ACC112 (cell line): ENCODE results near the gene MYBPHL.
"Not testable (repeated sequence)": the region's sequence is repeated elsewhere in the genome, so short reads cannot be mapped to it uniquely, and the experiment has no call there.

Source experiments
- H2AFZ ChIP-seq: fragments of 200-600 bp; sonication (generic); one replicate; pipeline ENCODE4 v1.6.0; 2017; ENCODE audit warnings: antibody characterized with exemption, low read length; ENCODE audit not compliant: unreplicated experiment
- H3K27ac ChIP-seq: fragments of 200-600 bp; sonication (generic); 2 replicates; pipeline ENCODE4 v1.5.1; 2014; ENCODE audit warnings: low read depth, mild to moderate bottlenecking, antibody characterized with exemption, low read length, moderate library complexity
- H3K27me3 ChIP-seq: fragments of 200-600 bp; sonication (generic); 2 replicates; pipeline ENCODE4 v1.6.1; 2014; ENCODE audit warnings: mild to moderate bottlenecking, antibody characterized with exemption, low read length, moderate library complexity, mixed read lengths; ENCODE audit not compliant: insufficient read depth
- H3K36me3 ChIP-seq: fragments of 200-600 bp; sonication (generic); 2 replicates; pipeline ENCODE4 v1.6.1; 2016; ENCODE audit warnings: mild to moderate bottlenecking, antibody characterized with exemption, low read length, moderate library complexity, mixed read lengths; ENCODE audit not compliant: insufficient read depth
- H3K4me1 ChIP-seq: fragments of 200-600 bp; sonication (generic); one replicate; pipeline ENCODE4 v1.6.1; 2016; ENCODE audit warnings: low read length, mixed read lengths; ENCODE audit not compliant: insufficient read depth, unreplicated experiment, control insufficient read depth
- H3K4me3 ChIP-seq: fragments of 200-600 bp; sonication (generic); 2 replicates; pipeline ENCODE4 v1.5.1; 2014; ENCODE audit warnings: mild to moderate bottlenecking, low read depth, low read length
- H3K79me2 ChIP-seq: fragments of 200-600 bp; sonication (generic); one replicate; pipeline ENCODE4 v1.6.0; 2016; ENCODE audit warnings: low read length; ENCODE audit not compliant: control insufficient read depth, unreplicated experiment, insufficient read depth

Gene MYBPHL

GRCh38 chr1:109294481-109294880, 12.3 kb downstream of the MYBPHL start:
- no peaks in the 10 kb centered on the region for H3K79me2 ChIP-seq
- no peak overlapping the region for H3K4me3 ChIP-seq
- no peaks in the 10 kb centered on the region for H3K36me3 ChIP-seq
- no peak overlapping the region for H2AFZ ChIP-seq
- H3K27ac ChIP-seq, result no peak overlapping the region
- H3K27me3 ChIP-seq, result no peaks in the 10 kb centered on the region
- peaks cover 17% of the 10 kb centered on the region for H3K4me1 ChIP-seq

GRCh38 chr1:109293026-109293425, 13.8 kb downstream of the MYBPHL start:
- H3K27me3 ChIP-seq, result no peaks in the 10 kb centered on the region
- H3K4me3 ChIP-seq, result no peak overlapping the region
- H3K4me1 ChIP-seq, result peaks cover 2% of the 10 kb centered on the region
- H3K36me3 ChIP-seq, result no peaks in the 10 kb centered on the region
- no peak overlapping the region for H3K27ac ChIP-seq
- no peaks in the 10 kb centered on the region for H3K79me2 ChIP-seq
- H2AFZ ChIP-seq, result no peak overlapping the region

- Histone ChIP-seq H3K27me3 (no peaks in the 10 kb centered on the region), H3K79me2 (no peaks in the 10 kb centered on the region), H3K36me3 (no peaks in the 10 kb centered on the region), H3K4me3 (no peak overlapping the region), H3K27ac (no peak overlapping the region), H3K4me1 (no peaks in the 10 kb centered on the region), H2AFZ (no peak overlapping the region)
Observed at GRCh38 chr1:109292364-109292763, 14.4 kb downstream of the MYBPHL start.

GRCh38 chr1:109290998-109291397, 15.8 kb downstream of the MYBPHL start:
- Histone ChIP-seq H3K79me2 (no peaks in the 10 kb centered on the region), H2AFZ (no peak overlapping the region), H3K27ac (no peak overlapping the region), H3K27me3 (no peaks in the 10 kb centered on the region), H3K36me3 (no peaks in the 10 kb centered on the region), H3K4me1 (no peaks in the 10 kb centered on the region), H3K4me3 (no peak overlapping the region)

- Histone ChIP-seq H3K36me3 (no peaks in the 10 kb centered on the region), H3K27me3 (no peaks in the 10 kb centered on the region), H3K79me2 (no peaks in the 10 kb centered on the region), H3K4me3 (no peak overlapping the region), H3K4me1 (no peaks in the 10 kb centered on the region), H2AFZ (no peak overlapping the region), H3K27ac (no peak overlapping the region)
Observed at GRCh38 chr1:109290137-109290536, 16.7 kb downstream of the MYBPHL start.

- Histone ChIP-seq H3K4me1 (peaks cover 12% of the 10 kb centered on the region), H3K79me2 (peaks cover 12% of the 10 kb centered on the region)
- not testable (repeated sequence) for H3K36me3 ChIP-seq, H3K27me3 ChIP-seq, H2AFZ ChIP-seq, H3K4me3 ChIP-seq, H3K27ac ChIP-seq
Observed at GRCh38 chr1:109286762-109287161, 20.0 kb downstream of the MYBPHL start.

GRCh38 chr1:109283748-109284600, 22.8 kb downstream of the MYBPHL start:
- Histone ChIP-seq H3K79me2 (peaks cover 21% of the 10 kb centered on the region), H3K4me3 (peak overlapping the region; percentile 84), H3K36me3 (no peaks in the 10 kb centered on the region), H3K27me3 (no peaks in the 10 kb centered on the region), H2AFZ (peak overlapping the region; percentile 50), H3K4me1 (peaks cover 16% of the 10 kb centered on the region), H3K27ac (peak overlapping the region; percentile 52)

- peaks cover 16% of the 10 kb centered on the region for H3K4me1 ChIP-seq
Observed at GRCh38 chr1:109282952-109283747, 23.7 kb downstream of the MYBPHL start, which contains the start of gene PSRC1. Gene PSRC1, minus strand, starts transcription at chr1:109283145.

GRCh38 chr1:109282497-109282951, 24.3 kb downstream of the MYBPHL start:
- Histone ChIP-seq H3K27ac (no peak overlapping the region), H3K4me3 (peak overlapping the region; percentile 84), H2AFZ (peak overlapping the region; percentile 58), H3K36me3 (no peaks in the 10 kb centered on the region), H3K4me1 (peaks cover 16% of the 10 kb centered on the region), H3K27me3 (no peaks in the 10 kb centered on the region), H3K79me2 (peaks cover 21% of the 10 kb centered on the region)

More at GRCh38 chr1:109282952-109283747, 23.7 kb downstream of the MYBPHL start, which contains the start of gene PSRC1:
- Histone ChIP-seq H3K27me3 (no peaks in the 10 kb centered on the region), H3K4me3 (peak within 1 kb of the TSS; percentile 84), H2AFZ (peak within 1 kb of the TSS; percentile 58), H3K79me2 (peaks cover 21% of the 10 kb centered on the region), H3K36me3 (no peaks in the 10 kb centered on the region), H3K27ac (peak within 1 kb of the TSS; percentile 52)

- Histone ChIP-seq H3K27ac (no peak overlapping the region), H3K4me1 (peaks cover 16% of the 10 kb centered on the region), H2AFZ (peak overlapping the region; percentile 58), H3K27me3 (no peaks in the 10 kb centered on the region), H3K36me3 (no peaks in the 10 kb centered on the region), H3K79me2 (peaks cover 21% of the 10 kb centered on the region), H3K4me3 (peak overlapping the region; percentile 84)
Observed at GRCh38 chr1:109281680-109282496, 24.9 kb downstream of the MYBPHL start.
